ENCODE results near the gene SERPING1.

SERPING1 gene

DNA sequence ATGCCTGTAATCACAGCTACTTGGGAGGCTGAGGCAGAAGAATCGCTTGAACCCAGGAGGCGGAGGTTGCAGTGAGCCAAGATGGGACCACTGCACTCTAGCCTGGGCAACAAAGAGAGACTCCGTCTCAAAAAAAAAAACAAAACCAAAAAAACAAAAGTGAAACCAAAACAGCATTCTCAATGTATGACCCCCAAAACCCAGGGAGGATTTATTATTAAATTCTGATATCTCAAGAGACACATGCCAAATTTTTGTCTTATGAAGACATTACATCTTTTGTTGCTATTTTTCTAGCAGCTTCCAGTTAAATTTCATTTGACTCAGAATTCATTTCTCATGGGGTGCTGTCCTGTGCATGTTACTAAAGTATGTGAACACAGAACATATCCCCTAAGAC lies 55.2 kb downstream of the SERPING1 start:
- Histone ChIP-seq H3F3A (ENCODE audit: insufficient read depth, low read length) (peaks cover 7% of the 10 kb centered on the region), H3K4me3 (ENCODE audit: low read length) (peak overlapping the region; percentile 22; the same call in 1 of the 2 replicates), H2AFZ (ENCODE audit: low read length) (peak overlapping the region; percentile 59), H3K9ac (ENCODE audit: low read length) (no peak overlapping the region), H3K4me2 (ENCODE audit: low read depth, low read length) (peak overlapping the region; percentile 35), H3K79me2 (ENCODE audit: low read length) (peaks cover 1% of the 10 kb centered on the region), H3K36me3 (replicated peaks; ENCODE audit: insufficient read depth, low read length) (no peaks in the 10 kb centered on the region), H3K4me1 (ENCODE audit: low read length) (peaks cover 24% of the 10 kb centered on the region), H4K20me1 (ENCODE audit: insufficient read depth, low read length) (no peaks in the 10 kb centered on the region), H3K9me3 (replicated peaks; ENCODE audit: insufficient read depth, low read length) (no peaks in the 10 kb centered on the region), H3K27me3 (replicated peaks; ENCODE audit: insufficient read depth, low read length) (peaks cover 15% of the 10 kb centered on the region), H3K9me2 (replicated peaks; ENCODE audit: insufficient read depth, low read length) (no peaks in the 10 kb centered on the region), H3K27ac (ENCODE audit: low read length) (no peak overlapping the region)
- no peak for TF ChIP-seq EZH2 (optimal IDR thresholded peaks at IDR 0.05; ENCODE audit: low read depth, low read length)
- DNase-seq: no peak

DNA sequence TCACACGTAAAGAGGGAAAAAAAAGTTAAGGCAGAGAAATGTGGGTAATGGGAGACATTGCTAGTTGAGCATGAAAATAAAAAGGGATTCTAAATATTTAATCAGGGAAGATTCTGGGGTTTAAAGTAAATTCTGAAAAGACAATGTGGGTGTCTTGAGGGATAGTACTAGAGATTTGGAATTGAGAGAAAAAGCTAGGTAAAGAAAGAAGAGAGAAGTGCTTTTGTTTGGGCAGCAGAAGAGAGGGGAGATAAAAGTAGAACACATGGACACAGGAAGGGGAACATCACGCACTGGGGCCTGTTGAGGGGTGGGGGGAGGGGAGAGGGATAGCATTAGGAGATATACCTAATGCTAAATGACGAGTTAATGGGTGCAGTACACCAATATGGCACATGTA lies 55.7 kb downstream of the SERPING1 start:
- no peak overlapping the region for H3K27ac ChIP-seq (ENCODE audit: low read length)
- H4K20me1 ChIP-seq (ENCODE audit: insufficient read depth, low read length): no peaks in the 10 kb centered on the region
- DNase-seq: no peak
- H2AFZ ChIP-seq (ENCODE audit: low read length): peak overlapping the region; percentile 59
- peaks cover 10% of the 10 kb centered on the region for H3K27me3 ChIP-seq (replicated peaks; ENCODE audit: insufficient read depth, low read length)
- no peaks in the 10 kb centered on the region for H3K9me2 ChIP-seq (replicated peaks; ENCODE audit: insufficient read depth, low read length)
- H3K4me2 ChIP-seq (ENCODE audit: low read depth, low read length): peak overlapping the region; percentile 35
- H3K9ac ChIP-seq (ENCODE audit: low read length): no peak overlapping the region
- H3F3A ChIP-seq (ENCODE audit: insufficient read depth, low read length): peaks cover 7% of the 10 kb centered on the region
- H3K4me1 ChIP-seq (ENCODE audit: low read length): peaks cover 19% of the 10 kb centered on the region
- H3K79me2 ChIP-seq (ENCODE audit: low read length): peaks cover 6% of the 10 kb centered on the region
- no peaks in the 10 kb centered on the region for H3K36me3 ChIP-seq (replicated peaks; ENCODE audit: insufficient read depth, low read length)
- 0 out of 2 replicates have a peak overlapping the region, but pooled peaks have one; percentile 22 for H3K4me3 ChIP-seq (ENCODE audit: low read length)
- no peaks in the 10 kb centered on the region for H3K9me3 ChIP-seq (replicated peaks; ENCODE audit: insufficient read depth, low read length)
- TF ChIP-seq EZH2 (optimal IDR thresholded peaks at IDR 0.05; ENCODE audit: low read depth, low read length) (no peak), EZH2phosphoT487 (IDR thresholded peaks at IDR 0.05; ENCODE audit: low read length) (no peak)
- TF ChIP-seq, protein P1, sequence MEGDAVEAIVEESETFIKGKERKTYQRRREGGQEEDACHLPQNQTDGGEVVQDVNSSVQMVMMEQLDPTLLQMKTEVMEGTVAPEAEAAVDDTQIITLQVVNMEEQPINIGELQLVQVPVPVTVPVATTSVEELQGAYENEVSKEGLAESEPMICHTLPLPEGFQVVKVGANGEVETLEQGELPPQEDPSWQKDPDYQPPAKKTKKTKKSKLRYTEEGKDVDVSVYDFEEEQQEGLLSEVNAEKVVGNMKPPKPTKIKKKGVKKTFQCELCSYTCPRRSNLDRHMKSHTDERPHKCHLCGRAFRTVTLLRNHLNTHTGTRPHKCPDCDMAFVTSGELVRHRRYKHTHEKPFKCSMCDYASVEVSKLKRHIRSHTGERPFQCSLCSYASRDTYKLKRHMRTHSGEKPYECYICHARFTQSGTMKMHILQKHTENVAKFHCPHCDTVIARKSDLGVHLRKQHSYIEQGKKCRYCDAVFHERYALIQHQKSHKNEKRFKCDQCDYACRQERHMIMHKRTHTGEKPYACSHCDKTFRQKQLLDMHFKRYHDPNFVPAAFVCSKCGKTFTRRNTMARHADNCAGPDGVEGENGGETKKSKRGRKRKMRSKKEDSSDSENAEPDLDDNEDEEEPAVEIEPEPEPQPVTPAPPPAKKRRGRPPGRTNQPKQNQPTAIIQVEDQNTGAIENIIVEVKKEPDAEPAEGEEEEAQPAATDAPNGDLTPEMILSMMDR (IDR thresholded peaks at IDR 0.05; ENCODE audit: low read length): no peak

DNA sequence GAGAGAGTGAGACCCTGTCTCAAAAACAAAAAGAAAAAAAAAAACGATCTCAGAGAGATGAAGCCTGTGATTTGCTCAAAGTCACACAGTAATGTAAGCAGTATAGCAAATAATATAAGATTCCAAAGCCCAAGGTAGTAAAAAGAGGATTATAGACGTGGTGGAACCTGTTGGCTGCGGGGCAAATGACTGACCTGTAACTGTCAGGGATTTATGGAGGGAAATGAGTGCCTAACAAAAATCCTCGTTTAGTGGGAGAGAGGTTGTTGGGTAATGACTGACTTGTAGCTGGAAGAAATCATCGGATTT lies 59.4 kb downstream of the SERPING1 start:
- TF ChIP-seq EZH2 (optimal IDR thresholded peaks at IDR 0.05; ENCODE audit: low read depth, low read length) (no peak), EZH2phosphoT487 (IDR thresholded peaks at IDR 0.05; ENCODE audit: low read length) (no peak)
- TF ChIP-seq, protein P1 (IDR thresholded peaks at IDR 0.05; ENCODE audit: low read length): no peak
- peak overlapping the region; percentile 28; the same call in 1 of the 2 replicates for H3K27ac ChIP-seq (ENCODE audit: low read length)
- peak overlapping the region; percentile 56 for H2AFZ ChIP-seq (ENCODE audit: low read length)
- H4K20me1 ChIP-seq (ENCODE audit: insufficient read depth, low read length): no peaks in the 10 kb centered on the region
- H3K79me2 ChIP-seq (ENCODE audit: low read length): peaks cover 37% of the 10 kb centered on the region
- H3K4me1 ChIP-seq (ENCODE audit: low read length): peaks cover 7% of the 10 kb centered on the region
- no peaks in the 10 kb centered on the region for H3F3A ChIP-seq (ENCODE audit: insufficient read depth, low read length)
- H3K36me3 ChIP-seq (replicated peaks; ENCODE audit: insufficient read depth, low read length): no peaks in the 10 kb centered on the region
- no peaks in the 10 kb centered on the region for H3K9me3 ChIP-seq (replicated peaks; ENCODE audit: insufficient read depth, low read length)
- H3K4me3 ChIP-seq (ENCODE audit: low read length): peak overlapping the region; percentile 79
- peak overlapping the region; percentile 60; the same call in 1 of the 2 replicates for H3K9ac ChIP-seq (ENCODE audit: low read length)
- H3K27me3 ChIP-seq (replicated peaks; ENCODE audit: insufficient read depth, low read length): no peaks in the 10 kb centered on the region
- H3K9me2 ChIP-seq (replicated peaks; ENCODE audit: insufficient read depth, low read length): no peaks in the 10 kb centered on the region
- peak overlapping the region; percentile 90 for H3K4me2 ChIP-seq (ENCODE audit: low read depth, low read length)
- DNase-seq: no peak

DNA sequence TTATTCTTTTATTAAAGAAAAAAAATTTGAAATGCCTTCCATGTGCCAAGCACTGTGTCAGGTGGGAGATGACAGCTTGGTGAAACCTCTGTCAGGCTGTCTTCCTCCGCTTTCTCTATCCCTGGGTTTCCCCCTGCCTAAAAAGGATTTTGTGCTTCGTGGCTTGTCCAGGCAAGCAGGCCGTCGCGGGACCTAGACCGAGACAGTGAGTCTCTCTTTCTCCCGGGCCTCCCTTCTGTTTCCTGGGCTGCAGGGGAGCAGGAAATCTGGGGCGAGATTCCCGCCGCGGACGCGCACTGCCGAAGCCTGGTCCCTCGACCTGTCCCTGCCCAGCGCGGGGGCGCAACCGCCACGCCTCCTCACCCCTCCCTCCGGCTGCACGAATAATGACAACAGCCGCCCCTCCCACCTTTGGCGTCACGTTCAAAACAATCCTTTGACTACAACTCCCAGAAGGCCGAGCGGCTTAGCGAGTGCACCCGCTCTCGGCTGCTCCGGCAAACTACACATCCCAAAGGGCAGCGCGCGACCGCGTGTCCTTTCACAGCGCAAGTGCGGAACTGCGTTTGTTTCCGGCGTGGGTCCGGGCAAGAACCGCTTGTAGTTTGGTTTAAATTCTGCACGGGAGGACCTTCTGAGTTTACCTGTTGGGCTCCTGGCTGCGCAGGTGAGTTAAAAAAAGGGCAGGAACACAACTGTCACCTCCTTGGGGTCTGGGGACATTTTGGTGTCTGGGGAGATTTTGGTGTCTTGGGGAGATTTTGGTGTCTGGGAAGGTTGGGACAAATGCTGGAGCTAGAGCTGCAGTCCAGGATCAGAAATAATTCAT lies 59.9 kb downstream of the SERPING1 start, which contains the start of gene CLP1:
Gene CLP1, plus strand, starts transcription at position 569 of the 829 bp plus-strand sequence. CDS start 1,715 bp downstream, outside the sequence.
- H3F3A ChIP-seq (ENCODE audit: insufficient read depth, low read length): no peaks in the 10 kb centered on the region
- no peak for TF ChIP-seq EZH2 (optimal IDR thresholded peaks at IDR 0.05; ENCODE audit: low read depth, low read length)
- TF ChIP-seq, protein P1 (IDR thresholded peaks at IDR 0.05; ENCODE audit: low read length): no peak
- no peak for TF ChIP-seq EZH2phosphoT487 (IDR thresholded peaks at IDR 0.05; ENCODE audit: low read length)
- H3K9ac ChIP-seq (ENCODE audit: low read length): peak within 1 kb of the TSS; percentile 60
- no peaks in the 10 kb centered on the region for H3K9me2 ChIP-seq (replicated peaks; ENCODE audit: insufficient read depth, low read length)
- H3K9me3 ChIP-seq (replicated peaks; ENCODE audit: insufficient read depth, low read length): no peaks in the 10 kb centered on the region
- H3K27ac ChIP-seq (ENCODE audit: low read length): peak within 1 kb of the TSS; percentile 28; the same call in 1 of the 2 replicates
- DNase-seq: peak; percentile 99
- peak within 1 kb of the TSS; percentile 56 for H2AFZ ChIP-seq (ENCODE audit: low read length)
- no peaks in the 10 kb centered on the region for H3K36me3 ChIP-seq (replicated peaks; ENCODE audit: insufficient read depth, low read length)
- no peaks in the 10 kb centered on the region for H3K27me3 ChIP-seq (replicated peaks; ENCODE audit: insufficient read depth, low read length)
- H3K4me1 ChIP-seq (ENCODE audit: low read length): peaks cover 7% of the 10 kb centered on the region
- peak within 1 kb of the TSS; percentile 90 for H3K4me2 ChIP-seq (ENCODE audit: low read depth, low read length)
- peak within 1 kb of the TSS; percentile 79 for H3K4me3 ChIP-seq (ENCODE audit: low read length)
- no peaks in the 10 kb centered on the region for H4K20me1 ChIP-seq (ENCODE audit: insufficient read depth, low read length)
- peaks cover 37% of the 10 kb centered on the region for H3K79me2 ChIP-seq (ENCODE audit: low read length)

All from MM.1S (cell line).